Adrenal gland (tissue), 12 donors: ENCODE data around the gene POLR2M. TPM values are rescaled to one million over a fixed set of nuclear protein-coding genes. Genes with fewer than 3 reads are reported as not detected.

ENCODE experiments used
- DNase-seq, 7 donors: peaks; one replicate each; pipeline ENCODE4 v3.0.0-alpha.2; 2019 to 2020
- H3K27ac ChIP-seq, 5 donors: fragments of 200-600 bp; sonication (generic) in 4 of 5; 1 replicate in 3 of 5; 2 replicates in 2 of 5; pipeline versions ENCODE4 v1.5.1 to v1.8.0; 2016 to 2020; ENCODE audit warnings: mild to moderate bottlenecking in 1 of 5
- H3K27me3 ChIP-seq: fragments of 200-600 bp; 2 replicates; pipeline ENCODE4 v1.8.0; 2021
- H3K36me3 ChIP-seq, 2 donors: fragments of 200-600 bp; replicated peaks in 1 of 2; 1 replicate in 1 of 2; 2 replicates in 1 of 2; pipeline versions ENCODE4 v1.5.1 to v1.8.0; 2018 to 2022
- H3K4me1 ChIP-seq, 2 donors: fragments of 200-600 bp; replicated peaks in 1 of 2; 1 replicate in 1 of 2; 2 replicates in 1 of 2; pipeline versions ENCODE4 v1.5.1 to v1.8.0; 2018 to 2021
- H3K4me3 ChIP-seq, 4 donors: fragments of 200-600 bp; sonication (generic) in 3 of 4; one replicate each; pipeline ENCODE4 v1.5.1; 2016 to 2018
- H3K9me3 ChIP-seq, 3 donors: fragments of 200-600 bp; sonication (generic) in 1 of 3; replicated peaks in 1 of 3; 1 replicate in 2 of 3; 2 replicates in 1 of 3; pipeline versions ENCODE4 v1.5.1 to v1.8.0; 2016 to 2021
- POLR2A ChIP-seq, 2 donors: fragments of 450-650 bp; IDR thresholded peaks; one replicate each; pipeline ENCODE4 v1.6.1; 2017; ENCODE audit warnings: antibody characterized with exemption in 2 of 2, mild to moderate bottlenecking in 2 of 2, moderate library complexity in 1 of 2
- WGBS, 4 donors: extraction: QIAGEN DNeasy Blood & Tissue Kit in 2 of 4; methylation state at CpG; one replicate each; pipeline versions ENCODE4 v1.1.5 to v1.1.7; 2013 to 2017; 5-methylcytosine and 5-hydroxymethylcytosine counted together
- intact Hi-C, 2 donors: fragments of 100-400 bp; cut with DNase I; formaldehyde crosslinking; loops; one replicate each; pipeline versions ENCODE4 v1.14.1 to v1.15.0; 2022 to 2023
- polyA plus RNA-seq, 3 donors: library from polyadenylated mRNA; stranded (reverse); fragments of 200-250 nt in 2 of 3; fragments of 350-450 nt in 1 of 3; fragmentation: Illumina TruSeq in 1 of 3; extraction: RNeasy Lipid Tissue Mini Kit (QIAGEN cat#74804) in 1 of 3; gene quantifications; one replicate each; pipeline ENCODE4 v1.2.3, GENCODE V29; 2013 to 2014
- total RNA-seq, 9 donors: library from RNA; depleted of rRNA in 4 of 9; stranded (reverse); fragments of >200 nt in 4 of 9; fragments of 120-200 nt in 1 of 9; fragmentation: NEBNext Ultra II Directional in 1 of 9; extraction: Animal tissue kit (Norgen Biotek cat#: 25700) in 1 of 9; gene quantifications; one replicate each; pipeline versions ENCODE4 v1.1.0 to v1.2.4, GENCODE V29; 2013 to 2023
- TF ChIP-seq, protein P1 (sequence below), 6 experiments: fragments of 450-650 bp in 4 of 6; fragments of 200-600 bp in 2 of 6; sonication (generic) in 1 of 6; IDR thresholded peaks; 1 replicate in 5 of 6; 2 replicates in 1 of 6; pipeline versions ENCODE4 v1.5.1 to v1.8.0; 2016 to 2021; ENCODE audit warnings: antibody characterized with exemption in 6 of 6, mild to moderate bottlenecking in 2 of 6, moderate library complexity in 1 of 6
- donor health status: healthy with polysubstance abuse.
- donor health status: Bipolar disorder and iron deficiency.
- donor health status: DM: yes; HTN: yes; CAD: no.
- donor health status: DM: no; HTN: no; CAD: no.
- donor health status: DM: no; HTN: no; CAD: no.
- donor health status: DM: yes; HTN: yes; CAD: no.

The POLR2M gene
- total and polyA plus RNA-seq, 12 donors: 21.0 to 404 (median 79.8) TPM

DNA sequence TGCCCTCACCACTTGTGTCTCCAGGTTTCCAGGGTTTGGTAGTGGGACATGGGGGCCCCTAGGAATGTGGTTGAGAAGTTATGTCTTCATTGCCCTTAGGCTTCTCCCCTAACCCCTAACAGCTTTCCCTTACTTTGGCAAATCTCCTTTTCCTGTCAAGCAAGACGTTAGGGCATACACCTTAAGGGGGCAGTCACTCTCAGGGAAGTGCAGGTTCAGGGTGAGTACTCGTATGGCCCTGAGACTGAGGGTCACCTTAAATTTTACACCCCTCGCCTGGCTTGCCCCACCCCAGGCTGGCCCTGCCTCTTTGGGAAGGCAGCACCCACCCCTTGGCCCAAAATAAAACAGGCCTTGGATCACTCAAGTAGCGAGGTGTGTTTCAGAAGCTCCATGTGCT, 33.5 kb downstream of the POLR2M start:
- Histone ChIP-seq H3K4me1 (no peaks in the 10 kb centered on the region), H3K4me3 (no peak overlapping the region), H3K9me3 (no peaks in the 10 kb centered on the region), H3K36me3 (no peaks in the 10 kb centered on the region), H3K27ac (no peak overlapping the region), H3K27me3 (no peaks in the 10 kb centered on the region)
- WGBS, 4 donors: 90 to 95% (median 92%) methylated on average over 4 of the region's 4 CpGs
- TF ChIP-seq POLR2A (IDR thresholded peaks at IDR 0.05): no peak
- TF ChIP-seq, protein P1, sequence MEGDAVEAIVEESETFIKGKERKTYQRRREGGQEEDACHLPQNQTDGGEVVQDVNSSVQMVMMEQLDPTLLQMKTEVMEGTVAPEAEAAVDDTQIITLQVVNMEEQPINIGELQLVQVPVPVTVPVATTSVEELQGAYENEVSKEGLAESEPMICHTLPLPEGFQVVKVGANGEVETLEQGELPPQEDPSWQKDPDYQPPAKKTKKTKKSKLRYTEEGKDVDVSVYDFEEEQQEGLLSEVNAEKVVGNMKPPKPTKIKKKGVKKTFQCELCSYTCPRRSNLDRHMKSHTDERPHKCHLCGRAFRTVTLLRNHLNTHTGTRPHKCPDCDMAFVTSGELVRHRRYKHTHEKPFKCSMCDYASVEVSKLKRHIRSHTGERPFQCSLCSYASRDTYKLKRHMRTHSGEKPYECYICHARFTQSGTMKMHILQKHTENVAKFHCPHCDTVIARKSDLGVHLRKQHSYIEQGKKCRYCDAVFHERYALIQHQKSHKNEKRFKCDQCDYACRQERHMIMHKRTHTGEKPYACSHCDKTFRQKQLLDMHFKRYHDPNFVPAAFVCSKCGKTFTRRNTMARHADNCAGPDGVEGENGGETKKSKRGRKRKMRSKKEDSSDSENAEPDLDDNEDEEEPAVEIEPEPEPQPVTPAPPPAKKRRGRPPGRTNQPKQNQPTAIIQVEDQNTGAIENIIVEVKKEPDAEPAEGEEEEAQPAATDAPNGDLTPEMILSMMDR (IDR thresholded peaks at IDR 0.05): no peak
- intact Hi-C loops: no loop called here
- no peak for DNase-seq

GRCh38 chr15:57741089-57741488, 34.6 kb downstream of the POLR2M start:
- no peak overlapping the region for H3K27ac ChIP-seq
- H3K36me3 ChIP-seq: no peaks in the 10 kb centered on the region
- H3K4me1 ChIP-seq: no peaks in the 10 kb centered on the region
- no peaks in the 10 kb centered on the region for H3K9me3 ChIP-seq
- WGBS, 4 donors: 67 to 82% (median 74%) methylated on average over 3 of the region's 3 CpGs
- no peak for DNase-seq
- H3K27me3 ChIP-seq: no peaks in the 10 kb centered on the region
- intact Hi-C loops: no loop called here
- no peak for TF ChIP-seq POLR2A (IDR thresholded peaks at IDR 0.05)
- TF ChIP-seq, protein P1 (IDR thresholded peaks at IDR 0.05): no peak
- H3K4me3 ChIP-seq: no peak overlapping the region

GRCh38 chr15:57743424-57743823, 36.9 kb downstream of the POLR2M start:
- no peaks in the 10 kb centered on the region for H3K27me3 ChIP-seq
- no peaks in the 10 kb centered on the region for H3K4me1 ChIP-seq
- H3K4me3 ChIP-seq: no peak overlapping the region
- H3K36me3 ChIP-seq: no peaks in the 10 kb centered on the region
- no peak for DNase-seq
- no peaks in the 10 kb centered on the region for H3K9me3 ChIP-seq
- TF ChIP-seq, protein P1 (IDR thresholded peaks at IDR 0.05): no peak
- no peak for TF ChIP-seq POLR2A (IDR thresholded peaks at IDR 0.05)
- no peak overlapping the region for H3K27ac ChIP-seq
- intact Hi-C loops: no loop called here
- 92 to 94% (median 93%) methylated on average over 4 of the region's 4 CpGs for whole genome bisulfite sequencing, 4 donors

- DNase-seq: no peak
- H3K4me3 ChIP-seq: no peak overlapping the region
- no peak for TF ChIP-seq POLR2A (IDR thresholded peaks at IDR 0.05)
- TF ChIP-seq, protein P1 (IDR thresholded peaks at IDR 0.05): no peak
- whole genome bisulfite sequencing, 4 donors: 87 to 96% (median 91%) methylated on average over 9 of the region's 9 CpGs
- intact Hi-C loops: no loop called here
- H3K4me1 ChIP-seq: no peaks in the 10 kb centered on the region
- H3K36me3 ChIP-seq: no peaks in the 10 kb centered on the region
- no peaks in the 10 kb centered on the region for H3K9me3 ChIP-seq
- H3K27me3 ChIP-seq: no peaks in the 10 kb centered on the region
- H3K27ac ChIP-seq: no peak overlapping the region
Measured at GRCh38 chr15:57746786-57747185, 40.3 kb downstream of the POLR2M start.
